Nephron (organoid): Measurements from ENCODE around the gene MAP3K2.

Experiments
- H3K27ac Mint-ChIP-seq, 3 experiments: 2 replicates each; pipeline ENCODE4 v1.8.0; 2020; ENCODE audit warnings: mixed read lengths in 3 of 3, mild to moderate bottlenecking in 2 of 3, moderate library complexity in 1 of 3
- H3K27me3 Mint-ChIP-seq: 2 replicates; pipeline ENCODE4 v1.8.0; 2021; ENCODE audit warnings: low read depth, mild to moderate bottlenecking, moderate library complexity, mixed read lengths
- H3K36me3 Mint-ChIP-seq: 2 replicates; pipeline ENCODE4 v1.8.0; 2020; ENCODE audit warnings: low read depth, mixed read lengths
- H3K4me1 Mint-ChIP-seq: 2 replicates; pipeline ENCODE4 v1.8.0; 2020; ENCODE audit warnings: mixed read lengths
- H3K4me3 Mint-ChIP-seq, 3 experiments: 2 replicates each; pipeline ENCODE4 v1.8.0; 2020; ENCODE audit warnings: mild to moderate bottlenecking in 3 of 3, mixed read lengths in 3 of 3, moderate library complexity in 2 of 3
- H3K9me3 Mint-ChIP-seq: 2 replicates; pipeline ENCODE4 v1.8.0; 2020; ENCODE audit warnings: mixed read lengths
- TF ChIP-seq, protein P1 (sequence below), 3 experiments: fragments of 200-600 bp; sonication (generic); IDR thresholded peaks; one replicate each; pipeline ENCODE4 v1.5.0; 2021; ENCODE audit warnings: antibody characterized with exemption in 3 of 3; ENCODE audit not compliant: unreplicated experiment in 3 of 3

MAP3K2 gene

DNA sequence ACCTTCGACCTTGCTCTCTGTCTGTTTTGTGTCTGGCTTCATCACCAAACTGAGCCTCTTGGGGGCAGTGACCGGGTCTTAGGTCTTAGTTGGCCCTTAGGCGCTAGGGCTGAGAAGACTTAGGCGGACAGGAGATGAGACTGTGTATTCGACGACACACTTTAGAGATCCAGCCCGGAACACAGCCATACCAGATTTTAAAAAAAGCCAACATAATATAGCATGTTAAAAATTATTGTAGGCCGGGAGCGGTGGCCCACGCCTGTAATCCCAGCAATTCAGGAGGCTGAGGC, 21.0 kb upstream of the MAP3K2 start:
- peaks cover 49% of the 10 kb centered on the region for H3K4me1 Mint-ChIP-seq
- peak overlapping the region; percentile 78 to 88 (median 86) for H3K27ac Mint-ChIP-seq
- TF ChIP-seq, protein P1, sequence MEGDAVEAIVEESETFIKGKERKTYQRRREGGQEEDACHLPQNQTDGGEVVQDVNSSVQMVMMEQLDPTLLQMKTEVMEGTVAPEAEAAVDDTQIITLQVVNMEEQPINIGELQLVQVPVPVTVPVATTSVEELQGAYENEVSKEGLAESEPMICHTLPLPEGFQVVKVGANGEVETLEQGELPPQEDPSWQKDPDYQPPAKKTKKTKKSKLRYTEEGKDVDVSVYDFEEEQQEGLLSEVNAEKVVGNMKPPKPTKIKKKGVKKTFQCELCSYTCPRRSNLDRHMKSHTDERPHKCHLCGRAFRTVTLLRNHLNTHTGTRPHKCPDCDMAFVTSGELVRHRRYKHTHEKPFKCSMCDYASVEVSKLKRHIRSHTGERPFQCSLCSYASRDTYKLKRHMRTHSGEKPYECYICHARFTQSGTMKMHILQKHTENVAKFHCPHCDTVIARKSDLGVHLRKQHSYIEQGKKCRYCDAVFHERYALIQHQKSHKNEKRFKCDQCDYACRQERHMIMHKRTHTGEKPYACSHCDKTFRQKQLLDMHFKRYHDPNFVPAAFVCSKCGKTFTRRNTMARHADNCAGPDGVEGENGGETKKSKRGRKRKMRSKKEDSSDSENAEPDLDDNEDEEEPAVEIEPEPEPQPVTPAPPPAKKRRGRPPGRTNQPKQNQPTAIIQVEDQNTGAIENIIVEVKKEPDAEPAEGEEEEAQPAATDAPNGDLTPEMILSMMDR (IDR thresholded peaks at IDR 0.05; ENCODE audit: unreplicated experiment in 3 of 3) = no peak
- peaks cover 4% of the 10 kb centered on the region for H3K9me3 Mint-ChIP-seq
- peak overlapping the region; percentile 66 to 79 (median 75) for H3K4me3 Mint-ChIP-seq
- no peaks in the 10 kb centered on the region for H3K27me3 Mint-ChIP-seq
- no peaks in the 10 kb centered on the region for H3K36me3 Mint-ChIP-seq

DNA sequence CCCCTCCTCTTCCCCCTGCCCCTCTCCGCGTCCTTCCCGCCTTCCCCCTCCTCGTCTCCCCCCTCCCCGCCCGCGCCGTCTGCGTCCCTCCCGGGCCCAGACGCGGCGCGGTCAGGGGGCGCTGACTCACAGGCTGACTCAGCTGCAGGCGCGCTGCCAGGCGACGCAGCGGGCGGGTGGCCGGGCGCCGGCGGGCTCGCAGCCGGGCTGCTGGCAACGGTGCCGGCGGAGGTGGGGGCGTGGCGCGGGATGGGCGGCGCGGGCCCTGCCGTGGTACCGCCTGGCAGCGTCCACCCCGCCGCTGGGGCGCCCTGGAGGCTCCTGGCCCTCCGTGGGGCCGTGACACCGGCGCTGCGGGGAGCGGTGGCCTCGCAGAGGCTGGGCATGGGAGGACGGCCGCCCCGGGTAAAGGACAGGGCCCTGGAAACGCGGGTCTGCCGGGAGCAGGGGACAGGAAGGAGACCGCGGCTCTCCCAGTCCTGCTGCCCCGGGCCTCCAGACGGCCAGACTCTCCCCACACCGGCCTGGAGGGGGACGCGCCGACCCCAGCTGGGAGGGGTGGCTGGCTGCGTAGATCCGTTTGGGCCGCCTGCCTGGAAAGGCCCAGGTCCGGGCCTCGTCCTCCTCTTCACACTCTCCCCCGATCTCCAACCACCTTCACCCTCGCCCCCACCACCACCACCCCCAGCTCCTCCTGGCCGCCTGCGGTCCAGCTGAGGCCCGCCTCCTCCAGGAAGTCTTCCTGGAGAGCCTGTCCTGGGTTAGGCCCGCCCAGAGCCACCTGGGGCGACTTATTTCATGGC, 20.4 kb upstream of the MAP3K2 start:
- H3K4me3 Mint-ChIP-seq = peak overlapping the region; percentile 72 to 81 (median 79)
- H3K27me3 Mint-ChIP-seq = no peaks in the 10 kb centered on the region
- no peaks in the 10 kb centered on the region for H3K36me3 Mint-ChIP-seq
- TF ChIP-seq, protein P1 (IDR thresholded peaks at IDR 0.05; ENCODE audit: unreplicated experiment in 3 of 3) = no peak
- H3K4me1 Mint-ChIP-seq = peaks cover 48% of the 10 kb centered on the region
- peaks cover 3% of the 10 kb centered on the region for H3K9me3 Mint-ChIP-seq
- H3K27ac Mint-ChIP-seq = peak overlapping the region; percentile 84 to 90 (median 86)

DNA sequence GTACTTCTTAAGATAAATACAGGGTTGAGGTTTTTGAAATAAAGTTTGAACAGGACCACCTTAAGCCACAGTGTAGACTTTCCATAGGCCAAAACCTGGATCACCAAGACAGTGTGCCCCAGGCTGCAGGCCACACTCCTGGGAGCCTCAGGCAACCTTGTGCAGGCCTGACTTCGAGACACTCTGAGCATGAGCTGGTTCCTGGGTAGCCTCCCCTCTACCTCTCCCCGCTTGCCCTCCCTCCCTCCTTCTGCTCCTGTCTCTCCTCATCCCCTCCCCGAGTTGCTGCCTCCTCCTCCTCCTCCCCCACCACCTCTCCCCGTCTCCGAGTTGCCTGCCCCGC, 19.9 kb upstream of the MAP3K2 start:
- Mint-ChIP-seq H3K4me1 (peaks cover 52% of the 10 kb centered on the region), H3K9me3 (no peaks in the 10 kb centered on the region), H3K27ac (peak overlapping the region; percentile 79 to 90 (median 84)), H3K36me3 (no peaks in the 10 kb centered on the region), H3K27me3 (no peaks in the 10 kb centered on the region), H3K4me3 (peak overlapping the region; percentile 59 to 81 (median 72))
- TF ChIP-seq, protein P1 (IDR thresholded peaks at IDR 0.05; ENCODE audit: unreplicated experiment in 3 of 3) = no peak

DNA sequence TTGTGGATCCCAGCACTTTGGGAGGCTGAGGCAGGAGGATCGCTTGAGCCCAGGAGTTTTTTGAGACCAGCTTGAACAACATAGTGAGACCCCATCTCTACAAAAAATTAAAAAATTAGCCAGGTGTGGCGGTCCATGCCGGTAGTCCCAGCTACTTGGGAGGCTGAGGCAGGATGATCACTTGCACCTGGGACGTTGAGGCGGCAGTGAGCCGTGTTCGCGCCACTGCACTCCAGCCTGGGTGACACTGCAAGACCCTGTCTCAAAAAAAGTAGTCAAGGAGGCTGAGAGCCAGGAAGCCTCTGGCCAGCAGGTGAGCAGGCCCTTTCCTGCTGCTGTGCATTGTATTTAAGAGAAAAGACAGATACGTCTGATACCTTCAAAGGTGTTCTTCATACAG, 19.3 kb upstream of the MAP3K2 start:
- no peaks in the 10 kb centered on the region for H3K27me3 Mint-ChIP-seq
- H3K36me3 Mint-ChIP-seq = no peaks in the 10 kb centered on the region
- H3K4me1 Mint-ChIP-seq = peaks cover 53% of the 10 kb centered on the region
- peak overlapping the region; percentile 79 to 90 (median 84) for H3K27ac Mint-ChIP-seq
- H3K4me3 Mint-ChIP-seq = peak overlapping the region; percentile 59 to 81 (median 72)
- H3K9me3 Mint-ChIP-seq = no peaks in the 10 kb centered on the region
- TF ChIP-seq, protein P1 (IDR thresholded peaks at IDR 0.05; ENCODE audit: unreplicated experiment in 3 of 3) = no peak

DNA sequence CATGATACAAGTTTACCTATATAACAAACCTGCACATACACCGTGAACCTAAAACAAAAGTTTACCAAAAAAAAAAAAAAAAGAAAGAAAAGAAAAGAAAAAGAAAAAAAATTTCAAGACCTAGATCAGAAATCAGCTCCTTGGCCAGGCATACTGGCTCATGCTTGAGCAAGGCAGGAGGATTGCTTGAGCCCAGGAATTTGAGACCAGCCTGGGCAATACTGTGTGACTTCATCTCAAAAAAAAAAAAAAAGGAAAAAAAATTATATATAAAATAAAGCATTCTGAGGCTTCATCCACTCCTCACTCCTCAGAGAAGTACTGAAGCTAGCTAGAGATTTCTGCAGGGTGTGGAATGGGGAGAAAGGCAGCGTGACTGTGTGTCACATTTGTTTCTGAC, 18.7 kb upstream of the MAP3K2 start:
- H3K4me3 Mint-ChIP-seq = peak overlapping the region; percentile 44 to 54 (median 46)
- peaks cover 50% of the 10 kb centered on the region for H3K4me1 Mint-ChIP-seq
- H3K9me3 Mint-ChIP-seq = no peaks in the 10 kb centered on the region
- no peaks in the 10 kb centered on the region for H3K27me3 Mint-ChIP-seq
- TF ChIP-seq, protein P1 (IDR thresholded peaks at IDR 0.05; ENCODE audit: unreplicated experiment in 3 of 3) = no peak
- peak overlapping the region in 1 of 3 experiments; percentile 23 for H3K27ac Mint-ChIP-seq
- H3K36me3 Mint-ChIP-seq = no peaks in the 10 kb centered on the region

DNA sequence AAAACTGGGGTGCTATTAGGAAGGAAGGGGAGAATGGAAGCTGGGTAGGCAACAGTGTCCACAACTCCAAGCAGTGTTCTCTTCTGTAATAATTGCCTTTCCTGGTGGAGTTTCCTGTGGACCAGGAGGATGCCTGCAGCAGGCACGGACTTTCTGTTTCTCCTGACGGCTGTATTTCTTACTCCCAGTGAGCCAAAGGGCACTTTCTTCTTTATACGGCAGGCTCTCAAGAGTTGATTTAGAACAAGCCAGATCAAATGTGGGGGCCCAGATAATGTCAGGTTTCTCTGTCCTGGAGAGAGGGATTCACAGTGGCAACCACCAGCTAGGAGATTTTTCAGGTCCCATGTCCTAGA, 17.5 kb upstream of the MAP3K2 start:
- Mint-ChIP-seq H3K36me3 (no peaks in the 10 kb centered on the region), H3K4me1 (peaks cover 43% of the 10 kb centered on the region)

More for the DNA sequence above, 17.5 kb upstream of the MAP3K2 start:
- TF ChIP-seq, protein P1 (IDR thresholded peaks at IDR 0.05; ENCODE audit: unreplicated experiment in 3 of 3) = no peak
- Mint-ChIP-seq H3K4me3 (no peak overlapping the region), H3K27me3 (no peaks in the 10 kb centered on the region), H3K9me3 (no peaks in the 10 kb centered on the region), H3K27ac (peak overlapping the region; percentile 53 to 85 (median 69))
